Measurements from ENCODE around the gene CYBA.

The CYBA gene

GRCh38 chr16:88650749-88651275 lies at the start of gene CYBA:
Gene CYBA, minus strand, starts transcription at chr16:88651053. Its CDS starts 40 bp downstream, at chr16:88651013.
- peak in 1 of 2 donors; percentile 69 for DNase-seq (ENCODE audit: extremely low read depth in 1 of 2, low read depth in 1 of 2)

GRCh38 chr16:88700322-88700635 lies 49.4 kb upstream of the CYBA start:
- DNase-seq (ENCODE audit: extremely low read depth in 1 of 2, low read depth in 1 of 2): no peak

- no peak for DNase-seq (ENCODE audit: extremely low read depth in 1 of 2, low read depth in 1 of 2)
Measured at GRCh38 chr16:88699180-88699579, 48.3 kb upstream of the CYBA start.

- no peak for DNase-seq (ENCODE audit: extremely low read depth in 1 of 2, low read depth in 1 of 2)
Measured at GRCh38 chr16:88698646-88699045, 47.8 kb upstream of the CYBA start.

DNA sequence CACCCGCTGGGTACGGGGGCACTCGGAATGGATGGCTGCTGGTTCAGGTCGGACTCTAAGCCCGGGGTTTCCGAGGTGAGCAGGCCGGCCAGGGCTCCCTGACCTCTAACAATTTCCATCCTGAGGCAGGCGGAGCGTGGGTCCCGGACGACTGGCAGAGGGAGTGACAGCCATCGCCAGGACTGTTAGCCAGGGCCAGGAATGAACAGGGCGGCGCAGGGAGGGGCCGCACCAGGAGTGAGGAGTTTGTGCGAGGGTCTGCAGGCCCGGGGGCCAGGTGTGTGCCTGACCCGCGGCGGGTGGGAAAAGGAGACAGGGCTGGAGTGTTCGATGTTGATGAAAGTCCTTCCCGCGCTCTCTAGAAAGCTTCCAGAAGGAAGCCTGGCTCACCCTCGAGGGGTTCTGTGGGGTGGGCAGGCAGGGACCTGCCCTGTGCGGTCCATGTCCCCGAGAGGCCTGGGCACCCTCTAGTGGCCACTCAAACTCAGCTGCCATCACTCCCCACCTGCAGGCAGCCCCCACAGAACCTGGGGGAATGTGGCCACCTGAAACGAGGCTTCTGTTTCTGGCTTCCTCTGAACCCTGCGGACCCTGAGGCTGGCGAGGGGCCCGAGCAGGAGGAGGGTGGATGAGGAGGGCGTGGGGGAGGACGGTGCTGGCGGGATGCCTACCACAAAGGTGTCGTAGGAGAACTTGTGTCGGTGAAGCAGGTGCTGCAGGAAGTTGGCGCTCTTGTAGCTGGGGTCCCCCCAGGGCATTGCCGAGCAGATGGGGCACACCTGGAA lies 47.2 kb upstream of the CYBA start:
- no peak for DNase-seq (ENCODE audit: extremely low read depth in 1 of 2, low read depth in 1 of 2)

- no peak for DNase-seq (ENCODE audit: extremely low read depth in 1 of 2, low read depth in 1 of 2)
Measured at GRCh38 chr16:88697116-88697830, 46.4 kb upstream of the CYBA start.

GRCh38 chr16:88696441-88696840 lies 45.6 kb upstream of the CYBA start:
- no peak for DNase-seq (ENCODE audit: extremely low read depth in 1 of 2, low read depth in 1 of 2)

- no peak for DNase-seq (ENCODE audit: extremely low read depth in 1 of 2, low read depth in 1 of 2)
Measured at GRCh38 chr16:88695753-88696152, 44.9 kb upstream of the CYBA start.

DNA sequence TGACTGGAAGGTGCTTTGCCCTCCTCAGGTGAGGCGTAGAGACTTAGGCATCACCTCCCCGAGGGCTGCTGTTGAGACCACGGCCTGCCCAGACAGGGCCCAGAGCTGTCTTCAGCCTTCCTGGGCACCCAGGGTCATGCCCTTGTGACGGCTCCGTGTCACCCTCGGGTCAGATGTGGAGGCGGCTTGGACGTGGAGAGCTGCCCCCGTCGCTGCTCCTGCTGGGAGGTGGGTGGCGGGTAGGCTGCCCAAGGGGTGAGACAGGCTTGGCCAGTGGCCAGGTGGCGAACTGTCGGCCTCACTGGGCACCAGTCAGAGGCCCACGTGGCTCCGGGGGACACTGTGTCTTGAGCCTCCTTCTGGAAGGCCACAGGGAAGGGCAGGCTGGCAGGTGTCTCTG lies 44.4 kb upstream of the CYBA start:
- DNase-seq (ENCODE audit: extremely low read depth in 1 of 2, low read depth in 1 of 2): no peak

DNA sequence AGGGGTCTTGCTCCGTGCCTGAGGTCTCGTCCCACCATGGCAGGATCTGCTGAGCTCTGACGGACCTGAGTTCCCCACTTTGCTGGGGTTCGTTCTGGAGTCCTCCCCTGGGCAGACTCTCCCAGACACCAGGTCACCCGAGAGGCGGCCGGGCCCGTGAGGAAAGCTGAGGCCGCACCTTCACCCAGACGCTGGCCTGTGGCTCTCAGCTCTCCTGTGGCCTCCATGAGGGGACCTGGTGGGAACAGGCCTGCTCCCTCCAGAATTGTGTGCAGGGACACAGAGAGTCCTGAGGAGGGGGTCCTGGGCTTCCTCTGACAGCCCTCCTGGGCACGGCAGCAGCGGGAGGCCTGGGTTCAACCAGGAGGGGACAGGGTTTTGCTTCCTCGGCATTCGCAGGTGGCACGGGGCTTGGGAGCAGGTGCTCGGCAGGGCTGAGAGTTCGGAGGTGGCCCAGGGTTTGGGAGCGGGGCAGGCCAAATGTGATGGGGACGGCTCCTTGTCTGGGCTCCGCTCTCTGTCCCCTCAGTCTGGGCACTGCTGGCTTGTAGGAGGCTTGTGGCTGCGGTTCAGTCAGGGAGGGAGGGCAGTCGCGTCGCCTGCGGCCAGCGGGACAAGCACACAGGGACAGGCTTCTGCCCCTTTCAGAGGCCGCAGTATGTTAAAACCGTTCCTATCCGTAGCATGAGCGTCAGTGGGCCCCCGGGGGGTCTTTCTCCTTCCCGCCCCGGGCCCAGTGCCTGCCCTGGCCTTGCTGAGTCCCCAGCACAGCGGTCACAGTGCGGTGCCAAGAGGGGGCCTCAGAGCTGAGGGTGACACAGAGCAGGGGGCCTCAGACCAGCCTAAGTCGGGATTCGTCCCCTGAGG lies 43.6 kb upstream of the CYBA start:
- DNase-seq (ENCODE audit: extremely low read depth in 1 of 2, low read depth in 1 of 2): no peak

GRCh38 chr16:88693420-88694177 lies 42.7 kb upstream of the CYBA start:
- no peak for DNase-seq (ENCODE audit: extremely low read depth in 1 of 2, low read depth in 1 of 2)

DNA sequence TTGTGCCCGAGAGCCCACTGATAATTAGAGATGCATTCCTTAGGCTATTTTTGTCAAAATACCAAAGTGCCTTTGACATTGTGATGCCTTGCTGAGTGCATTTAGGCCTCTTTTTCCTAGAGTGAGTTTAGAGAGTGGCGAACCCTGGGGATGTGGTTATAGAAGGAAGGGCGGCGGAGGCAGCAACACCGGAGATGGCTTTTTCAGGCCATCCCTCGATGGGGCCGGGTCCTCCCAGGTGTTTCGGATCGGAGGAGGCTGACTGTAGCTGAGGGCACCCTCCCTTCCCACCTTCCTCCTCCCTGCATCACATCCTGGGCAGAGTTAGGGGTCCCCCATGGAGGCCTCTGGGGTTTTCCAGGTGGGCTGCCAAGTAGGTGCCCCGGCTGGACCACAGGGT lies 42.0 kb upstream of the CYBA start:
- no peak for DNase-seq (ENCODE audit: extremely low read depth in 1 of 2, low read depth in 1 of 2)

DNA sequence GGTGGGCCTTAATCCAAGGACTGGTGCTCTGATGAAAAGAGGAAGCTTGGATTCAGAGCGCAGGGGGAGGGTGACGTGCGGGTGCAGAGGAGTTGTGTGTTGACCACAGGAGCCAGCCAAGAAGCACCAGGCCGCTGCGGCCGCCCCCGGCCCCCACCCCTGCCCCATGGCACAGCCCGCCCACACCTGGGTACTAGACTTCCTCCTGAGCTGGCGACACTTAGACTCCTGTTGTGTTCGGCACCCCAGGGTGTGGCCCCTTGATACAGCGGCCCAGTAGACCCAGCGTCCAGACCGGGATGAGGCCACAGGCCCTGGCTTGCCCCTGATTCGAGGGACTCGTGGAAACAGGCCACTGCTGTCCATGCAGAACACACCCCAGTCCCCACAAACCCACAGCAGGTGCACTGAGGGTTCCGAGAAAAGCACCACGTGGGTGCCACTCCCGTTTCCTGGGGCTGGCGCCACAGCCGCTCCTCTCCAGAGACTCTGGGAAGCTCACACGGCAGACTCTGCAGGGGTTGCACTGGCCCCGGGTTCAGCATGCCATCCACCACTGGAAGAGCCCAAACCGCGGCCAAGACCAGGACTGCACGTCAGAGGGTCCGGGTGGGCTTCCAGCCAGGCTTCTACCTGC lies 41.2 kb upstream of the CYBA start:
- no peak for DNase-seq (ENCODE audit: extremely low read depth in 1 of 2, low read depth in 1 of 2)

DNA sequence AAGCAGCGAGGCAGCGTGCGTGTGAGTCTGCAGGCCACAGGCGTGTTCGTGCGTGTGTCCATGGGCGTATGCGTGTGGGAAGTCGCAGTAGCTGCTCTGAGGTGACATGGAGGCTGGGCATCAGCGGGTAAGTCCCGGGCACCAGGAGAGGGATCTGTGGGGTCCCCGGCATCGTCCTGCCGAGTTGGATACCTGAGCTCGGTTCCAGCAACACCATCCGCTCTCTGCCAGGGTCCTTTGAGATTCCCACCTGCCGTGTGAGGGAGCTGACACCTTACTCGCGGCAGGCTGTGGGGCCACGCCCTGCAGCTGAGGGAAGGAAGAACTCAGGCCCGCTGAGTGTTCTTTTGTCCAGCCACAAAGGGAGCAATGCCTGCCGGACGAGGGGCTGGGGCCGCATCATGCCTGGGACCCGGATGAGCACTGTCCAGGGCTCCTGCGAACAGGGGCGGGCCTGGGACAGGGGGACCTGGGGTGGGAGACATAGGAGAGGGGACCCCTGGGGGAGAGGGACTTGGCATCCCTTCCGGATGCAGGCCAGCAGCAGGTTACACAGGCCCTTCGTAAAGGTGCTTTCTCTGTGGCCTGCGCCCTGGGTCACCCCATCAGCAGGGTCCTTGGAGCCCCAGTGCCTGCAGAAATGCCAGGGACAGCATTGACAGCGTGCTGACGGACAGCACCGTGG lies 40.4 kb upstream of the CYBA start:
- no peak for DNase-seq (ENCODE audit: extremely low read depth in 1 of 2, low read depth in 1 of 2)

DNA sequence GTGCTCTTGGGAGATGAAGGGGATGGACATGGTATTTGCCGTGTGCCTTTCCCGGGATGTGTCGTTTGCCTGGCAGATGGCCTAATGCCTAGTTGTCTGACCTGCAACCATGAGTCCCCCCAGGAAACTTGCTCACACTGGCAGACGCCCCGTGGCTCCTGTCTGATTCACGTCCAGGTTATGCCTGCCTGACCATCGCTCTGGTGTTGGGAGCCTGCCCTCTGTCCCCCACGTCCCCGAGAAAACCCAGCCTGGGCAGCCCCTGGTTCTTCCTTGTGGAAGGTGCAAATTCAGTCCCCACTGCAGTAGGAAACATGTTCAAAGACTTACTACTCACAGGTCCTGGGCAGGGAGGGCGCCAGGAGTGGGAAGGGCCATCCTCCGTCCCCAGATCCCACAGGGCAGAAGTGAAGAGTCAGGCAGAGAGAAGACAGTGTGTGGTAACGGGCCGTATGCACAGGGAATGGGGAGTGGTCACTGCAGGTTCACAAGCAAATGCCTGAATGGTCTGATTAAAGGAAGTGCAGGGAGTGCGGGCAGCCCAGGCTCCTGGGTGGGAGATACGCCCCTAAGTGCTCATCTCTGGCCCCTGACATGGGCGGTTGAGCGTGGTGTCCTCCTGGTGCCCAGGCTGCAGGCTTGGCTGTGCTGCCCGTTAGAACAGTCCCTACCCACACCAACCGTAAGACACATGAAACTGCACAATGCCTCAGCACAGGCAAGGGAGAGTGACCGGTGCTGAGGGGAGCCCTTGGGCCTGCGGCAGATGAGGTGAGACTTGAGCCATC lies 39.7 kb upstream of the CYBA start:
- DNase-seq (ENCODE audit: extremely low read depth in 1 of 2, low read depth in 1 of 2): no peak

DNA sequence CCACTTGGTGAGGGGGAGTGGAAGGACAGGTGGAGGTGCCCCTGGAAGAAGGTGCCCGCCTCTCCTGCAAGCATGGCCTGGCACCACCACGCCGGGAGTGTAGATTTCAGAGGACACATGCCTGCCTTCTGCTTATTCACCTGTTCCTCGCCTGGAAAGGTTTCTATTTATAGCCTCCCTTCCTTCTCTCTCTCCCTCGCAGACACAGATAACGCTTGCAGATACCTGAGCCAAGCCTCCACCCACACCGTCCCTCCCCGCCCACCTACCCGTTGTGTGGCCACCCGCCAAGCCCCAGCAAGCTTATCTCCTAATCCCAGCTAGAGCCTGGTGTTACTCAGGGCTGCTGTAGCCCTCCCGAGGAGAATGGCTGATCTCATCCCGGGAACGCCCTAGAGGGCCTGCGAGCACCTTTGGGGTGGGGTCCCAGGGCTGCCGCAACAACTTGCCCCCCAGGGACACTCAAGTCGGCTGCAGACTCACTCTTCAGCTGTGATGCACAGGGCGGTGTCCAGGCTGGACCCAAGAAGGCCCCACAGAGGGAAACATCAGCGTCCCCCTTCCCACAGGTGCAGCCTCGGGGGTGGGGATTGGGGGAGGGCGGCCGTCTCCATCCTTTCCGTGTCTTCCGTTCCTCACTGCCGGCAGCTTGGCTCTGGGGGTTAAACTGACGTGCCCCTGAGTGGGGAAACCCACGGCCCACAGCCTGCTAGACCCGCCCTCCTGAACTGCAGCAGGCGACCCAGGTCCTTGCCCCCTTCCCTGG lies 37.3 kb upstream of the CYBA start:
- no peak for DNase-seq (ENCODE audit: extremely low read depth in 1 of 2, low read depth in 1 of 2)

- no peak for DNase-seq (ENCODE audit: extremely low read depth in 1 of 2, low read depth in 1 of 2)
Measured at GRCh38 chr16:88687676-88688012, 36.8 kb upstream of the CYBA start.

DNA sequence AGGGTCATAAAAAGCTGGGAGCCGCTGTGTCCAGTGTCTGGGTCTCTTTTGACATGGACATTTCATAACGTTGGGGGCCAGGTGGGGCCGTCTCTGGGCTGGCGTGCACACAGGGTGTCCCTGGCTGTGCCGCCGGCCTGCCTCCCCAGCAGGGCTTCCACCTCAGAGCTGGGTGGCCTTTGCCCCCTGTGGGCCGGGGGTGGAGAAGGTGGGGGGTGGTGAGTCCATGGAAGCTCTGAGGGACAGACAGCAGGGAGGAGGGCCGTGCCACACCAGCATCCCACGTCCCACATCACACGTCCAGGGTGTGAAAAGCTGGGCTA lies 36.4 kb upstream of the CYBA start:
- no peak for DNase-seq (ENCODE audit: extremely low read depth in 1 of 2, low read depth in 1 of 2)

Data from activated CD8-positive, alpha-beta memory T cell treated with anti-CD3 and anti-CD28 coated beads for 1 hour (primary cell).